Measurements from ENCODE around the gene SLC12A7.

SLC12A7 gene

GRCh38 chr5:1125030-1125357, 13.1 kb upstream of the SLC12A7 start:
- no peak for DNase-seq (ENCODE audit: low spot score)

GRCh38 chr5:1124205-1125029, 12.6 kb upstream of the SLC12A7 start:
- DNase-seq (ENCODE audit: low spot score), result no peak

- DNase-seq (ENCODE audit: low spot score), result no peak
Observed at GRCh38 chr5:1123418-1124147, 11.7 kb upstream of the SLC12A7 start.

GRCh38 chr5:1122511-1123294, 10.8 kb upstream of the SLC12A7 start:
- DNase-seq (ENCODE audit: low spot score), result no peak

DNA sequence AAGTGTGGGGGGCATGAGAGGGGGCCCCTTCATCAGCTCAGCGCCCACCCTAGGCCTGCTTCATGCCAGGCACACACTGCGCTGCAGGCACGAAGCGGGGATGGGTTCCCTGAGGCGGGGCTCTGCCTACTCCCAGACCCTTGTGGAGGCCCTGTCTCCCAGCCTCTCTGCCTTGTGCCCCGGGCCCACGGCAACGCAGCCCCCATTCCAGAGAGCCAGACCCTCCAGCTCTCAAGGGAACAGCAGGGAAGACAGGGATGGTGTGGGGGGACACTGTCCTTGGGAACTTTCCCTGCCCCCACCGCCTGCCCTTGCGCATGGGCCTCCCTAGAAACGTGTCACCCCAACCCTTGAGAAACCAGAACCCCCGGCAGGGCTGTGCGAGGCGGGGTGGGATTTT, 10.0 kb upstream of the SLC12A7 start:
- no peak for DNase-seq (ENCODE audit: low spot score)

- DNase-seq (ENCODE audit: low spot score), result no peak
Observed at GRCh38 chr5:1121044-1121443, 9.2 kb upstream of the SLC12A7 start.

DNA sequence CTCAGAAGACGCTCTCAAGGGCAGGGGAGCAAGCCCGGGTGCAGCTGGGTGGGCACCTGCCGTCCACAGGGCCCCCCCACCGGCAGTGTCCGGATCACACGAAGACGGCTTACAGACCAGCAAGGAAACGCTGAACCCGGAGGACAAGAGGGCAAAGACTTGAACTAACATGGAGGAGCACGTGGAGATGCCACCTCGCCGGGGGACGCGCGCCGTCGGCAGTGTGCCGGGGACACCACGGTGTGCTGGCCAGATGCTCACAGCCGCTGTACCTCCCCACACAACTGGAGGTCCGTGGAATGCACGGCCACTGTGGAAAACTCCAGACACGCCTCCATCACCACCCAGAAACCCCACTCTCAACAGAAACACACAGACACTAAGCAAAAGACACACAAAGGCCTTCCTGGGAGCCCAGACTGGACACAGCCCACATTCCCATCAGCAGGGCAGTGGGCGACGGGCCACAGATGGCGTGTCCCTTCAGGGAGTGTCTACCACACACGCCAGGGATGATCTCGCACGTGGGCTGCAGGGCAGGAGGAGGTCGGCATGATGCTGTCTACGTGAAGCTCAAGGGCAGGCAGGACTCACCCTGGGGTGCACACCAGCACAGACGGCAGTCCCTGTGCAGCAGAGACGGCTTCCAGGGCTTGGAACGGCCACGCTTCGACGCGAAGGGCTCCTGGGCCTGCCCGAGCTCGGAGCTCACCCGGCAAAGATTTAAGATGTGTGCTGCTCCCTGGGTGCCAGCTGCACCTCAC, 8.6 kb upstream of the SLC12A7 start:
- no peak for DNase-seq (ENCODE audit: low spot score)

- no peak for DNase-seq (ENCODE audit: low spot score)
Observed at GRCh38 chr5:1119312-1119831, 7.5 kb upstream of the SLC12A7 start.

- no peak for DNase-seq (ENCODE audit: low spot score)
Observed at GRCh38 chr5:1118738-1119137, 6.9 kb upstream of the SLC12A7 start.

DNA sequence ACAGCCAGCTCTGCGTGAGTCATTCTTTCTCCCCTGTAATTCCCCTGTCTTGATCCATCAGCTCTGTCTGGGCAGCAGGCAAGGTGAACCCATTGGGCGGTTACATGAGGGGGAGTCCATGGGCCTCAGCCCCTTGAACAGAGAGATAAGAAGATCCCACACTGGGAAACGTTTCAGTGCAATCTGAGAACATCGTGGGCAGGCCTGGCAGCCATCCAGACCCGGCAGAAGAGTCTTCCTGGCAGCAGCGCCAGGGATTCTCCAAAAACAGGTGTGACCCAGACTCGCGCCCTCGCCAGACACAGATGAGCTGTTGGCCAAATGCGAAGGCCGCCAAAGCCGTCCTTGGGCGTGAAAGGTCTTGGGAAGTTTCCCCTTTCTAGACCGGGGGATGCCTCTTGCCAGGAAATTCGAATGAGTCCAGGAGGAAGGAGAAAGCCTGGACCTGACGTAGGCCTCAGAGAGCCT, 6.4 kb upstream of the SLC12A7 start:
- DNase-seq (ENCODE audit: low spot score), result no peak

GRCh38 chr5:1116977-1117376, 5.1 kb upstream of the SLC12A7 start:
- DNase-seq (ENCODE audit: low spot score), result no peak

- no peak for DNase-seq (ENCODE audit: low spot score)
Observed at GRCh38 chr5:1116109-1116740, 4.4 kb upstream of the SLC12A7 start.

DNA sequence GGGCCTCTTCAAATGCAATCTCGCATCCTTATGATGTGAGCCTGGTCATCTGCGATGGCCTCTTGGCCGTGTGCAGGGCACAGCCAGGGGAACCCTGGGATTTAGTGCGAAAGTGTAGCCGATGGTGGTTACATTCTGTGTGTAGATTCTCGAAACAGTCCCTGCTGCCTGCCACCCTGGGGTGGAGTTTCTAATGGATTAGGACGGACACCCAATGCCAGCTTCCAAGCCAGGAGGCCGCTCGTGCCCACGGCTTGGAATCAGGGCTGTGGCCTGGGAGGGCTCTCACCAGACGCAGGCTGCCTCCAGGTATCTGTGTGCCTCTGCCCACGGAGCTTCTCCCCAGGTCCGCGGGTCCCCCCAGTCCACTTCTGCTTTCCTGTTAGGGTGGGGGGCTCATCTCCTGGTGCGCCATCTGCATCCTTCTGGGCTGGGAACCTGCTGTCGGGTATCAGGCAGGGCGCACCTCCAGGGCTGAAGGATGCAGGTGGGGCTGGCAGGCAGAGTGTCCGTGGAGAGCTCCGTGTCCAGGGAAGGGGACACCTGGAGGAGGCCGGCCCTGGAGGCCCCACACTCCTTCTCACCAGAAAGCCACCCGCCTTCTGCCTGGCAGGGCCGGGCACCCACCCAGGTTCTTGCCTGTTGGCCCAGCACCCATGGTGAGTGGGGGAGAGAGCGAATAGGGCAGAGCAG, 3.4 kb upstream of the SLC12A7 start:
- no peak for DNase-seq (ENCODE audit: low spot score)

DNA sequence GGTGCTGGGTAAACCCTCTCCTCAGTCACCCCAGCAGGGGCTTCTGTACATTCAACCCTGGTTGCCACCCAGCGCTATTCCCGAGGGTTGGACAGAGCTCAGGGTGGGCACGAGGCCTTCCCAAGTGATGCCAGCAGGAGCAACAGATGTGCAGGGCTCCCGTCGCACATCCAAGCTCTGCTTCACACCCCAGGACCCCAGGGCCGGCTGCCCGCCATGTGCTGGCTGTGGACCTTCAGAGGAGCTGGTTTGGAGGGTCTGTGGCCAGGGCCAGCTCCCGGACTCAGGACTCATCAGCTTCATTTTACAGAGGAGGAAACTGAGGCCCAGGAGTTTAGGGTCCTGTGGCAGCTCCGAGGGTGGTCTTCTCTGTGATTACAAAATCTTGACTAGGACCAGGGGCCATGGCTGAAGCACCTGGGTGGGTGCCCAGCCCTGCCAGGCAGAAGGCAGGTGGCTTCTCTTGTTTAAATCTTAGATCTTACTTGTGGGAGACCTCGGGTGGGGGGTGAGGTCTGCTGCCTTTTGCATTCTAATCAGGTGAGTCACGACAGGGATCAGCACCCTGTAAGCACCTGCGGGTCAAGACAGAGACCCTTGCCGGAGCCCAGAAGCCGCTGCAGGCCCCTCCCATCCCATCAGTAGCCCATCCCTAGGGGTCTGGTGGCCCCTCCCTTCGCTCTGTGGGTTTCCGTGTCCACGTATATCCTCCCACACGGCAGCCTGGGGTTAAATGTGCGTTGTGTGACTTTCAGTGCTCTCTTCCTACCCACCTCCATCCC, 2.1 kb upstream of the SLC12A7 start:
- no peak for DNase-seq (ENCODE audit: low spot score)

- DNase-seq (ENCODE audit: low spot score), result no peak
Observed at GRCh38 chr5:1113332-1113690, 1.4 kb upstream of the SLC12A7 start.

GRCh38 chr5:1112596-1113331, 901 bp upstream of the SLC12A7 start:
- peak; percentile 20 for DNase-seq (ENCODE audit: low spot score)

DNA sequence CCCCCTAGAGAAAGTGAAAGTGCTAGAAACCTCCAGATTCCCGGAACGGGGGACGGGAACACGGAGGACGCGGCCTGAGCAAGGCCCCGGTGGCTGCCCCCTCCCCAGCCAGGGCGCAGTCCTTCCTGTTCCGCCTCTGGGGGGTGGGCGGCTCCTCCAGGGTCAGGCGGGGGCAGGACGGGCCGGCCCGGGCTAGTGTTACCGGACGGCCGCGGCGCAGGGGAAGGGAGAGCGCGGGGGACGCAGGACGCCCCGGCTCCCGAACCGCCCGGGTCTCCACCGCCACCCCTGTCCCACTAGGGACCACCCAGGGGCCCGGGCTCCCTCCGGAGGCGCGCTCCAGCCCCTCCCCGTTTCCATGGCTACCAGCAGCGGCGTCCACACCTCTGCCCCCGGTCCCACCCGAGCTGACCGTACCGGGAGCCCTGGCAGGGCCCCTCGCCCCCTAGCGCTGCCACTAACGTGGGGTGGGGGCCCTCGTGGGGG, 579 bp downstream of the SLC12A7 start:
- DNase-seq (ENCODE audit: low spot score), result peak; percentile 5

GRCh38 chr5:1110307-1111240, 1.3 kb downstream of the SLC12A7 start:
- peak; percentile 8 for DNase-seq (ENCODE audit: low spot score)
